GM23338 (cell line): Measurements from ENCODE around the gene LSM14A. TPM values are rescaled to one million over a fixed set of nuclear protein-coding genes. Genes with fewer than 3 reads are reported as not detected.
A peak's percentile ranks its signal among the peaks of the same experiment; 100 is the strongest.

Source experiments
- ATAC-seq: fragments of 200-7000 bp; cut with Tn5 transposase; 3 replicates; pipeline ENCODE4 v1.9.1; 2020
- DNase-seq: peaks from one replicate; pipeline ENCODE4 v3.0.0-alpha.2; 2015; ENCODE audit warnings: low spot score
- H2AFZ ChIP-seq: fragments of 200-600 bp; sonication (generic); 2 replicates; pipeline ENCODE4 v1.8.0; 2016; ENCODE audit warnings: antibody characterized with exemption, mild to moderate bottlenecking, moderate library complexity
- H3F3A ChIP-seq: fragments of 200-600 bp; sonication (generic); replicated peaks from 2 replicates; pipeline ENCODE4 v1.8.0; 2017; ENCODE audit warnings: antibody characterized with exemption, mixed run types, low read depth
- H3K27ac ChIP-seq: fragments of 200-600 bp; sonication (generic); 2 replicates; pipeline ENCODE4 v1.6.1; 2016; ENCODE audit warnings: low read depth
- H3K27me3 ChIP-seq: fragments of 200-600 bp; sonication (generic); 2 replicates; pipeline ENCODE4 v1.8.0; 2016; ENCODE audit warnings: mild to moderate bottlenecking, mixed run types, moderate library complexity; ENCODE audit not compliant: insufficient read depth
- H3K36me3 ChIP-seq: fragments of 200-600 bp; sonication (generic); 2 replicates; pipeline ENCODE4 v1.8.0; 2016; ENCODE audit warnings: mild to moderate bottlenecking; ENCODE audit not compliant: insufficient read depth
- H3K4me1 ChIP-seq: fragments of 200-600 bp; sonication (generic); 2 replicates; pipeline ENCODE4 v1.8.0; 2016; ENCODE audit warnings: mild to moderate bottlenecking, moderate library complexity; ENCODE audit not compliant: insufficient read depth
- H3K4me2 ChIP-seq: fragments of 200-600 bp; sonication (generic); 2 replicates; pipeline ENCODE4 v1.7.1; 2017; ENCODE audit warnings: mixed run types
- H3K4me3 ChIP-seq: fragments of 200-600 bp; sonication (generic); 2 replicates; pipeline ENCODE4 v1.6.1; 2016; ENCODE audit warnings: mixed run types
- H3K79me2 ChIP-seq: fragments of 200-600 bp; sonication (generic); replicated peaks from 2 replicates; pipeline ENCODE4 v1.8.0; 2017; ENCODE audit warnings: mild to moderate bottlenecking; ENCODE audit not compliant: insufficient read depth
- H3K9me2 ChIP-seq: fragments of 200-600 bp; sonication (generic); 2 replicates; pipeline ENCODE4 v1.8.0; 2017; ENCODE audit not compliant: insufficient read depth
- H4K20me1 ChIP-seq: fragments of 200-600 bp; sonication (generic); replicated peaks from 2 replicates; pipeline ENCODE4 v1.8.0; 2017; ENCODE audit warnings: mild to moderate bottlenecking; ENCODE audit not compliant: insufficient read depth
- H3K27ac Mint-ChIP-seq: 2 replicates; pipeline ENCODE4 v1.8.0; 2020; ENCODE audit warnings: inconsistent platforms, mild to moderate bottlenecking, moderate library complexity, mixed read lengths
- H3K27me3 Mint-ChIP-seq: 3 replicates; pipeline ENCODE4 v1.8.0; 2022; ENCODE audit warnings: low read depth, mild to moderate bottlenecking, moderate library complexity, mixed read lengths, inconsistent platforms; ENCODE audit not compliant: insufficient read depth, poor library complexity
- H3K36me3 Mint-ChIP-seq: 3 replicates; pipeline ENCODE4 v1.8.0; 2021; ENCODE audit warnings: low read depth, mild to moderate bottlenecking, inconsistent platforms, moderate library complexity, mixed read lengths
- H3K4me1 Mint-ChIP-seq: 3 replicates; pipeline ENCODE4 v1.8.0; 2020; ENCODE audit warnings: mild to moderate bottlenecking, inconsistent platforms, mixed read lengths
- H3K4me3 Mint-ChIP-seq: 3 replicates; pipeline ENCODE4 v1.8.0; 2021; ENCODE audit warnings: moderate library complexity, mild to moderate bottlenecking, inconsistent platforms, mixed read lengths
- H3K9me3 Mint-ChIP-seq: 3 replicates; pipeline ENCODE4 v1.8.0; 2020; ENCODE audit warnings: moderate library complexity, mild to moderate bottlenecking, inconsistent platforms, mixed read lengths
- CREB1 ChIP-seq: fragments of 250-450 bp; sonication (Bioruptor Pico); IDR thresholded peaks from 2 replicates; pipeline ENCODE4 v1.5.0; 2020; ENCODE audit warnings: low read depth, mild to moderate bottlenecking, moderate library complexity
- EZH2 ChIP-seq: fragments of 200-600 bp; sonication (generic); IDR thresholded peaks from one replicate; pipeline ENCODE4 v1.8.0; 2017; ENCODE audit warnings: antibody characterized with exemption, mild to moderate bottlenecking, low read depth; ENCODE audit not compliant: unreplicated experiment
- EZH2phosphoT487 ChIP-seq: fragments of 200-600 bp; sonication (generic); IDR thresholded peaks from one replicate; pipeline ENCODE4 v1.8.1; 2018; ENCODE audit warnings: antibody characterized with exemption; ENCODE audit not compliant: unreplicated experiment
- JUNB ChIP-seq: IDR thresholded peaks from one replicate; pipeline ENCODE4 v1.6.1; 2016; ENCODE audit warnings: antibody characterized with exemption; ENCODE audit not compliant: unreplicated experiment
- NANOG ChIP-seq: IDR thresholded peaks from 2 replicates; pipeline ENCODE4 v1.6.1; 2016; ENCODE audit warnings: antibody characterized with exemption, borderline replicate concordance
- POLR2AphosphoS5 ChIP-seq: IDR thresholded peaks from 2 replicates; pipeline ENCODE4 v1.6.1; 2016; ENCODE audit warnings: antibody characterized with exemption, low read depth
- STAT1 ChIP-seq: IDR thresholded peaks from one replicate; pipeline ENCODE4 v1.6.1; 2016; ENCODE audit warnings: antibody characterized with exemption; ENCODE audit not compliant: unreplicated experiment
- ZNF114 ChIP-seq: fragments of 250-450 bp; sonication (Bioruptor Pico); IDR thresholded peaks from 2 replicates; pipeline ENCODE4 v1.5.0; 2020; ENCODE audit warnings: mild to moderate bottlenecking, moderate library complexity
- ZNF331 ChIP-seq: fragments of 250-450 bp; sonication (Bioruptor Pico); IDR thresholded peaks from 2 replicates; pipeline ENCODE4 v1.5.0; 2020; ENCODE audit warnings: low read depth, mild to moderate bottlenecking, moderate library complexity
- polyA plus RNA-seq: library from polyadenylated mRNA; unstranded; fragments of >200 nt; fragmentation: Nextera tagmentation; extraction: Ambion mirVana; gene quantifications from 2 replicates; pipeline ENCODE4 v1.2.1, GENCODE V29; 2016
- total RNA-seq: library from RNA; depleted of rRNA; stranded (reverse); fragments of >200 nt; shearing (Covaris generic); gene quantifications from 2 replicates; pipeline ENCODE4 v1.2.3, GENCODE V29; 2014
- TF ChIP-seq, protein P1 (sequence below): IDR thresholded peaks from one replicate; pipeline ENCODE4 v1.6.1; 2018; ENCODE audit warnings: antibody characterized with exemption; ENCODE audit not compliant: unreplicated experiment
- TF ChIP-seq, protein P2 (sequence below): fragments of 250-450 bp; sonication (Bioruptor Pico); IDR thresholded peaks from 2 replicates; pipeline ENCODE4 v1.5.0; 2020; ENCODE audit warnings: mild to moderate bottlenecking, moderate library complexity
- TF ChIP-seq, protein P3 (sequence below): IDR thresholded peaks from 2 replicates; pipeline ENCODE4 v1.6.1; 2016; ENCODE audit warnings: antibody characterized with exemption
- TF ChIP-seq, protein P4 (sequence below), 2 experiments: fragments of 200-600 bp in 1 of 2; sonication (generic) in 1 of 2; conservative IDR thresholded peaks; 2 replicates each; pipeline versions ENCODE4 v1.5.1 to v1.6.1; 2016 to 2017; ENCODE audit warnings: antibody characterized with exemption in 2 of 2, low read depth in 2 of 2, mild to moderate bottlenecking in 2 of 2, moderate library complexity in 1 of 2

LSM14A gene
- total and polyA plus RNA-seq, 2 experiments from 2014 or later: 109 to 166 TPM

DNA sequence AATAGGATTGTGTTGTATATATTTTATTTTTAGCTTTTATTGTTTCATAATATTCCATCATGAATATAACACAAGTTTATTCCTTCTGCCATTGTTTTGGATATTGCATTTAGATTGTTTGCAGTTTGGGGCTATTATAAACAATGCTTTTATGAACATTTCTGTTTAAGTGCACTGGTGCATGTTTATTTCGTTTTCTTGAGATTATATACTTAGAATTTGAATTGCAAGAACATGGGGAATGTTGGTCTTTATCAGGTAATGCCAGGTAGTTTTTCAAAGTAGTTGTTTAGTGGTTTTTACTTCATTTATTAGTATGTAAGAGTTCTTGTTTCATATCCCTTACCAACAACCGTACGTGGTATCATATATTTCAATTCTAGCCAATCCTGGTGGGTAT, 4.3 kb downstream of the LSM14A start:
- Mint-ChIP-seq H3K4me3 (peak overlapping the region; percentile 40; the same call in 2 of the 3 replicates), H3K4me1 (peaks cover 49% of the 10 kb centered on the region), H3K27ac (no peak overlapping the region), H3K9me3 (peaks cover 3% of the 10 kb centered on the region; the same call in 1 of the 3 replicates), H3K27me3 (peaks cover 9% of the 10 kb centered on the region), H3K36me3 (peaks cover 26% of the 10 kb centered on the region)
- Histone ChIP-seq H3F3A (no peaks in the 10 kb centered on the region), H3K4me1 (peaks cover 32% of the 10 kb centered on the region), H3K36me3 (no peaks in the 10 kb centered on the region), H3K27ac (no peak overlapping the region), H3K4me2 (peak overlapping the region; percentile 15), H3K79me2 (peaks cover 92% of the 10 kb centered on the region), H4K20me1 (peaks cover 77% of the 10 kb centered on the region), H3K4me3 (no peak overlapping the region; the same call in 1 of the 2 replicates), H3K27me3 (no peaks in the 10 kb centered on the region), H3K9me2 (no peaks in the 10 kb centered on the region), H2AFZ (no peak overlapping the region)
- DNase-seq (no peak), ATAC-seq (no peak)
- TF ChIP-seq STAT1 (no peak), ZNF114 (no peak), POLR2AphosphoS5 (no peak), NANOG (no peak), EZH2phosphoT487 (no peak), JUNB (no peak), CREB1 (CRISPR knock-in tag) (no peak), ZNF331 (no peak), EZH2 (no peak)
- TF ChIP-seq, protein P1, sequence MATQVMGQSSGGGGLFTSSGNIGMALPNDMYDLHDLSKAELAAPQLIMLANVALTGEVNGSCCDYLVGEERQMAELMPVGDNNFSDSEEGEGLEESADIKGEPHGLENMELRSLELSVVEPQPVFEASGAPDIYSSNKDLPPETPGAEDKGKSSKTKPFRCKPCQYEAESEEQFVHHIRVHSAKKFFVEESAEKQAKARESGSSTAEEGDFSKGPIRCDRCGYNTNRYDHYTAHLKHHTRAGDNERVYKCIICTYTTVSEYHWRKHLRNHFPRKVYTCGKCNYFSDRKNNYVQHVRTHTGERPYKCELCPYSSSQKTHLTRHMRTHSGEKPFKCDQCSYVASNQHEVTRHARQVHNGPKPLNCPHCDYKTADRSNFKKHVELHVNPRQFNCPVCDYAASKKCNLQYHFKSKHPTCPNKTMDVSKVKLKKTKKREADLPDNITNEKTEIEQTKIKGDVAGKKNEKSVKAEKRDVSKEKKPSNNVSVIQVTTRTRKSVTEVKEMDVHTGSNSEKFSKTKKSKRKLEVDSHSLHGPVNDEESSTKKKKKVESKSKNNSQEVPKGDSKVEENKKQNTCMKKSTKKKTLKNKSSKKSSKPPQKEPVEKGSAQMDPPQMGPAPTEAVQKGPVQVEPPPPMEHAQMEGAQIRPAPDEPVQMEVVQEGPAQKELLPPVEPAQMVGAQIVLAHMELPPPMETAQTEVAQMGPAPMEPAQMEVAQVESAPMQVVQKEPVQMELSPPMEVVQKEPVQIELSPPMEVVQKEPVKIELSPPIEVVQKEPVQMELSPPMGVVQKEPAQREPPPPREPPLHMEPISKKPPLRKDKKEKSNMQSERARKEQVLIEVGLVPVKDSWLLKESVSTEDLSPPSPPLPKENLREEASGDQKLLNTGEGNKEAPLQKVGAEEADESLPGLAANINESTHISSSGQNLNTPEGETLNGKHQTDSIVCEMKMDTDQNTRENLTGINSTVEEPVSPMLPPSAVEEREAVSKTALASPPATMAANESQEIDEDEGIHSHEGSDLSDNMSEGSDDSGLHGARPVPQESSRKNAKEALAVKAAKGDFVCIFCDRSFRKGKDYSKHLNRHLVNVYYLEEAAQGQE: no peak
- TF ChIP-seq, protein P2, sequence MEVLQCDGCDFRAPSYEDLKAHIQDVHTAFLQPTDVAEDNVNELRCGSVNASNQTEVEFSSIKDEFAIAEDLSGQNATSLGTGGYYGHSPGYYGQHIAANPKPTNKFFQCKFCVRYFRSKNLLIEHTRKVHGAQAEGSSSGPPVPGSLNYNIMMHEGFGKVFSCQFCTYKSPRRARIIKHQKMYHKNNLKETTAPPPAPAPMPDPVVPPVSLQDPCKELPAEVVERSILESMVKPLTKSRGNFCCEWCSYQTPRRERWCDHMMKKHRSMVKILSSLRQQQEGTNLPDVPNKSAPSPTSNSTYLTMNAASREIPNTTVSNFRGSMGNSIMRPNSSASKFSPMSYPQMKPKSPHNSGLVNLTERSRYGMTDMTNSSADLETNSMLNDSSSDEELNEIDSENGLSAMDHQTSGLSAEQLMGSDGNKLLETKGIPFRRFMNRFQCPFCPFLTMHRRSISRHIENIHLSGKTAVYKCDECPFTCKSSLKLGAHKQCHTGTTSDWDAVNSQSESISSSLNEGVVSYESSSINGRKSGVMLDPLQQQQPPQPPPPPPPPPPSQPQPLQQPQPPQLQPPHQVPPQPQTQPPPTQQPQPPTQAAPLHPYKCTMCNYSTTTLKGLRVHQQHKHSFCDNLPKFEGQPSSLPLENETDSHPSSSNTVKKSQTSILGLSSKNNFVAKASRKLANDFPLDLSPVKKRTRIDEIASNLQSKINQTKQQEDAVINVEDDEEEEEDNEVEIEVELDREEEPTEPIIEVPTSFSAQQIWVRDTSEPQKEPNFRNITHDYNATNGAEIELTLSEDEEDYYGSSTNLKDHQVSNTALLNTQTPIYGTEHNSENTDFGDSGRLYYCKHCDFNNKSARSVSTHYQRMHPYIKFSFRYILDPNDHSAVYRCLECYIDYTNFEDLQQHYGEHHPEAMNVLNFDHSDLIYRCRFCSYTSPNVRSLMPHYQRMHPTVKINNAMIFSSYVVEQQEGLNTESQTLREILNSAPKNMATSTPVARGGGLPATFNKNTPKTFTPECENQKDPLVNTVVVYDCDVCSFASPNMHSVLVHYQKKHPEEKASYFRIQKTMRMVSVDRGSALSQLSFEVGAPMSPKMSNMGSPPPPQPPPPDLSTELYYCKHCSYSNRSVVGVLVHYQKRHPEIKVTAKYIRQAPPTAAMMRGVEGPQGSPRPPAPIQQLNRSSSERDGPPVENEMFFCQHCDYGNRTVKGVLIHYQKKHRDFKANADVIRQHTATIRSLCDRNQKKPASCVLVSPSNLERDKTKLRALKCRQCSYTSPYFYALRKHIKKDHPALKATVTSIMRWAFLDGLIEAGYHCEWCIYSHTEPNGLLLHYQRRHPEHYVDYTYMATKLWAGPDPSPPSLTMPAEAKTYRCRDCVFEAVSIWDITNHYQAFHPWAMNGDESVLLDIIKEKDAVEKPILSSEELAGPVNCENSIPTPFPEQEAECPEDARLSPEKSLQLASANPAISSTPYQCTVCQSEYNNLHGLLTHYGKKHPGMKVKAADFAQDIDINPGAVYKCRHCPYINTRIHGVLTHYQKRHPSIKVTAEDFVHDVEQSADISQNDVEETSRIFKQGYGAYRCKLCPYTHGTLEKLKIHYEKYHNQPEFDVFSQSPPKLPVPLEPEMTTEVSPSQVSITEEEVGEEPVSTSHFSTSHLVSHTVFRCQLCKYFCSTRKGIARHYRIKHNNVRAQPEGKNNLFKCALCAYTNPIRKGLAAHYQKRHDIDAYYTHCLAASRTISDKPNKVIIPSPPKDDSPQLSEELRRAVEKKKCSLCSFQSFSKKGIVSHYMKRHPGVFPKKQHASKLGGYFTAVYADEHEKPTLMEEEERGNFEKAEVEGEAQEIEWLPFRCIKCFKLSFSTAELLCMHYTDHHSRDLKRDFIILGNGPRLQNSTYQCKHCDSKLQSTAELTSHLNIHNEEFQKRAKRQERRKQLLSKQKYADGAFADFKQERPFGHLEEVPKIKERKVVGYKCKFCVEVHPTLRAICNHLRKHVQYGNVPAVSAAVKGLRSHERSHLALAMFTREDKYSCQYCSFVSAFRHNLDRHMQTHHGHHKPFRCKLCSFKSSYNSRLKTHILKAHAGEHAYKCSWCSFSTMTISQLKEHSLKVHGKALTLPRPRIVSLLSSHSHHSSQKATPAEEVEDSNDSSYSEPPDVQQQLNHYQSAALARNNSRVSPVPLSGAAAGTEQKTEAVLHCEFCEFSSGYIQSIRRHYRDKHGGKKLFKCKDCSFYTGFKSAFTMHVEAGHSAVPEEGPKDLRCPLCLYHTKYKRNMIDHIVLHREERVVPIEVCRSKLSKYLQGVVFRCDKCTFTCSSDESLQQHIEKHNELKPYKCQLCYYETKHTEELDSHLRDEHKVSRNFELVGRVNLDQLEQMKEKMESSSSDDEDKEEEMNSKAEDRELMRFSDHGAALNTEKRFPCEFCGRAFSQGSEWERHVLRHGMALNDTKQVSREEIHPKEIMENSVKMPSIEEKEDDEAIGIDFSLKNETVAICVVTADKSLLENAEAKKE (CRISPR knock-in tag): no peak
- TF ChIP-seq, protein P3, sequence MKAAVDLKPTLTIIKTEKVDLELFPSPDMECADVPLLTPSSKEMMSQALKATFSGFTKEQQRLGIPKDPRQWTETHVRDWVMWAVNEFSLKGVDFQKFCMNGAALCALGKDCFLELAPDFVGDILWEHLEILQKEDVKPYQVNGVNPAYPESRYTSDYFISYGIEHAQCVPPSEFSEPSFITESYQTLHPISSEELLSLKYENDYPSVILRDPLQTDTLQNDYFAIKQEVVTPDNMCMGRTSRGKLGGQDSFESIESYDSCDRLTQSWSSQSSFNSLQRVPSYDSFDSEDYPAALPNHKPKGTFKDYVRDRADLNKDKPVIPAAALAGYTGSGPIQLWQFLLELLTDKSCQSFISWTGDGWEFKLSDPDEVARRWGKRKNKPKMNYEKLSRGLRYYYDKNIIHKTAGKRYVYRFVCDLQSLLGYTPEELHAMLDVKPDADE: no peak
- TF ChIP-seq, protein P4, sequence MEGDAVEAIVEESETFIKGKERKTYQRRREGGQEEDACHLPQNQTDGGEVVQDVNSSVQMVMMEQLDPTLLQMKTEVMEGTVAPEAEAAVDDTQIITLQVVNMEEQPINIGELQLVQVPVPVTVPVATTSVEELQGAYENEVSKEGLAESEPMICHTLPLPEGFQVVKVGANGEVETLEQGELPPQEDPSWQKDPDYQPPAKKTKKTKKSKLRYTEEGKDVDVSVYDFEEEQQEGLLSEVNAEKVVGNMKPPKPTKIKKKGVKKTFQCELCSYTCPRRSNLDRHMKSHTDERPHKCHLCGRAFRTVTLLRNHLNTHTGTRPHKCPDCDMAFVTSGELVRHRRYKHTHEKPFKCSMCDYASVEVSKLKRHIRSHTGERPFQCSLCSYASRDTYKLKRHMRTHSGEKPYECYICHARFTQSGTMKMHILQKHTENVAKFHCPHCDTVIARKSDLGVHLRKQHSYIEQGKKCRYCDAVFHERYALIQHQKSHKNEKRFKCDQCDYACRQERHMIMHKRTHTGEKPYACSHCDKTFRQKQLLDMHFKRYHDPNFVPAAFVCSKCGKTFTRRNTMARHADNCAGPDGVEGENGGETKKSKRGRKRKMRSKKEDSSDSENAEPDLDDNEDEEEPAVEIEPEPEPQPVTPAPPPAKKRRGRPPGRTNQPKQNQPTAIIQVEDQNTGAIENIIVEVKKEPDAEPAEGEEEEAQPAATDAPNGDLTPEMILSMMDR (conservative IDR thresholded peaks at IDR 0.05; ENCODE audit: low read depth in 2 of 2): no peak
